Chondrocyte (in vitro differentiated cells): ENCODE measurements around the gene ANXA5. TPM values are rescaled to one million over a fixed set of nuclear protein-coding genes. Genes with fewer than 3 reads are reported as not detected.
A peak's percentile ranks its signal among the peaks of the same experiment; 100 is the strongest.
"Not testable (repeated sequence)": the region's sequence is repeated elsewhere in the genome, so short reads cannot be mapped to it uniquely, and the experiment has no call there.

Experiments
- DNase-seq: peaks from one replicate; pipeline ENCODE4 v3.0.0; 2021; ENCODE audit warnings: mixed read lengths, low spot score
- H3K27ac Mint-ChIP-seq: one replicate; pipeline ENCODE4 v1.8.0; 2021; ENCODE audit warnings: mild to moderate bottlenecking, moderate library complexity, mixed read lengths; ENCODE audit not compliant: unreplicated experiment
- H3K27me3 Mint-ChIP-seq: 2 replicates; pipeline ENCODE4 v1.8.0; 2021; ENCODE audit warnings: low read depth, mixed read lengths
- H3K36me3 Mint-ChIP-seq: 2 replicates; pipeline ENCODE4 v1.8.0; 2021; ENCODE audit warnings: low read depth, mixed read lengths
- H3K4me1 Mint-ChIP-seq: 2 replicates; pipeline ENCODE4 v1.8.0; 2021; ENCODE audit warnings: low read depth, mild to moderate bottlenecking, mixed read lengths
- H3K4me3 Mint-ChIP-seq: one replicate; pipeline ENCODE4 v1.8.0; 2021; ENCODE audit warnings: mild to moderate bottlenecking, moderate library complexity, mixed read lengths; ENCODE audit not compliant: unreplicated experiment
- H3K9me3 Mint-ChIP-seq: 2 replicates; pipeline ENCODE4 v1.8.0; 2021; ENCODE audit warnings: low read depth, mixed read lengths
- CTCF ChIP-seq: fragments of 200-600 bp; sonication (generic); IDR thresholded peaks from 2 replicates; pipeline ENCODE4 v1.5.0; 2021; ENCODE audit warnings: antibody characterized with exemption, mild to moderate bottlenecking, moderate library complexity
- total RNA-seq: library from RNA; stranded (reverse); gene quantifications from 3 replicates; pipeline ENCODE4 v1.2.1, GENCODE V29; 2021

ANXA5 gene
- total RNA-seq, 1 donor from 2014 or later = 585 TPM

DNA sequence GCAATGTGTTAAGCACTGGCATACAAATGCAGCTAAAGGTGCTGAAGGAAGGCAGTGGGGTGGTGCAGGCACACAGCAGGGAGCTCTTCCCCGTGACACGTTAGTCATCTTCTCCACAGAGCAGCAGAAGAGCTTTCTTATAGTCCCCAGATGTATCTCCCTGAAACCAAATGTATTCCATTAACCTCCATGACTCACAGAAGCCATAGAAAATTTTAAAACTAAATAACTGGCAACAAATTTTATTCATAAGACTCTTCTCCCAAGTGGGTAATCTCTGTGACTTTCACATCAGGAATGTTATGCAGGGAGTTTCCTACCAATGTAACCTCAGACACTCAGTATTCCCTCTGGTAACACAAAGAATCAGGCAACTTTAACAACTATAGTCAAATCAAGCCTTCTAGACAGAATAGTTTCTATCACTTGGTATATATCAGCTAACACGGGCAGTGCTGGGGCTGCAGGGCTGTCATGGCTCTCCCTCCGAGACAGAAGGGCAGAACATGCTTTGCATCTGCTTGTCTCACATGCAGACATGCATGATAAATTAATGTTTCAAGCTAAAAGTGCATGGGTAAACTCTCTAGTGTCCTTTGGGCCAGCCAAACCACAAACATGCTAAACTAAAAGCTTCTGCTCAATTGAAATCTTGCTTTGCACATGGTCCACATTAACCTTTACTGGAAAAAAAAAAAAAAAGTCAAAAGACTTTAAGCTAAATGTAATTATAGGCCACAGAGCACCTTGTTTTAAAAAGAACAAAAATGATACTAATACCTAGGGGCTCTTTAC, 28.2 kb downstream of the ANXA5 start:
- peaks cover 40% of the 10 kb centered on the region for H3K4me1 Mint-ChIP-seq
- H3K27ac Mint-ChIP-seq = peak overlapping the region; percentile 85
- H3K4me3 Mint-ChIP-seq = no peak overlapping the region
- no peaks in the 10 kb centered on the region for H3K27me3 Mint-ChIP-seq
- DNase-seq = no peak
- no peak for TF ChIP-seq CTCF
- H3K36me3 Mint-ChIP-seq = peaks cover 49% of the 10 kb centered on the region
- H3K9me3 Mint-ChIP-seq = no peaks in the 10 kb centered on the region

GRCh38 chr4:121666091-121666679, 30.6 kb downstream of the ANXA5 start:
- no peak overlapping the region for H3K4me3 Mint-ChIP-seq
- no peak for DNase-seq
- no peaks in the 10 kb centered on the region for H3K27me3 Mint-ChIP-seq
- H3K27ac Mint-ChIP-seq = no peak overlapping the region
- TF ChIP-seq CTCF = no peak
- peaks cover 36% of the 10 kb centered on the region for H3K36me3 Mint-ChIP-seq
- peaks cover 34% of the 10 kb centered on the region for H3K4me1 Mint-ChIP-seq
- H3K9me3 Mint-ChIP-seq = peaks cover 2% of the 10 kb centered on the region

GRCh38 chr4:121665371-121665770, 31.4 kb downstream of the ANXA5 start:
- TF ChIP-seq CTCF = no peak
- H3K4me3 Mint-ChIP-seq = no peak overlapping the region
- peaks cover 34% of the 10 kb centered on the region for H3K36me3 Mint-ChIP-seq
- peaks cover 2% of the 10 kb centered on the region for H3K9me3 Mint-ChIP-seq
- peaks cover 29% of the 10 kb centered on the region for H3K4me1 Mint-ChIP-seq
- H3K27ac Mint-ChIP-seq = peak overlapping the region; percentile 28
- DNase-seq = no peak
- no peaks in the 10 kb centered on the region for H3K27me3 Mint-ChIP-seq

DNA sequence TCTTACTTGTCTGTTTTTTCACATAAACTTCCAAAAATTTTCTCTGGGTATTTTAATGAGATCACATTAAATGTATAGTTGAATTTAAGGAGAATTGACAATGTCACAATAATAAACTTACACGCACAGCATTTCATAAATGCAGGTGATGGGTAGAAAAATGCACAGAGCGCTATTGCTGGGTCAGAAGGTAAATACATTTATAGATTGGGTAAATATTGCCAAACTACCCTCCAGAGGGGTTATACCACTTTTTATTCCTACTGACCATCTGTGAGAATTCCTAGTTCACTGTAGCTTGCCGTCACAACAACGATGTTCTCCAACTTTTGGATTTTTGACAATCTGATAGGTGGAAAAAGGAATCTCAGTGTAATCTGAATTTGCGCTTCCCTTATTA, 34.6 kb downstream of the ANXA5 start:
- Mint-ChIP-seq H3K9me3 (peaks cover 2% of the 10 kb centered on the region), H3K27ac (no peak overlapping the region)
- no peak for TF ChIP-seq CTCF

DNA sequence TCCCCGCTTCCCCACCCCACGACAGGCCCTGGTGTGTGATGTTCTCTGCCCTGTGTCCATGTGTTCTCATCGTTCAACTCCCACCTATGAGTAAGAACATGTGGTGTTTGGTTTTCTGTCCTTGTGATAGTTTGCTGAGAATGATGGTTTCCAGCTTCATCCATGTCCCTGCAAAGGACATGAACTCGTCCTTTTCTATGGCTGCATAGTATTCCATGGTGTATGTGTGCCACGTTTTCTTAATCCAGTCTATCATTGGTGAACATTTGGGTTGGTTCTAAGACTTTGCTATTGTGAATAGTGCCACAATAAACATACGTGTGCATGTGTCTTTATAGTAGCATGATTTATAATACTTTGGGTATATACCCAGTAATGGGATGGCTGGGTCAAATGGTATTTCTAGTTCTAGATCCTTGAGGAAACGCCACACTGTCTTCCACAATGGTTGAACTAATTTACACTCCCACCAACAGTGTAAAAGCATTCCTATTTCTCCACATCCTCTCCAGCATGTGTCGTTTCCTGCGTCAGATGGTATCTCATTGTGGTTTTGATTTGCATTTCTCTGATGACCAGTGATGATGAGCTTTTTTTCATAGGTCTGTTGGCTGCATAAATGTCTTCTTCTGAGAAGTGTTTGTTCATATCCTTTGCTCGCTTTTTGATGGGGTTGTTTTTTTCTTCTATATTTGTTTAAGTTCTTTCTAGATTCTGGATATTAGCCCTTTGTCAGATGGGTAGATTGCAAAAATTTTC, 36.4 kb downstream of the ANXA5 start:
- H3K4me3 Mint-ChIP-seq, DNase-seq, H3K36me3 Mint-ChIP-seq, H3K27ac Mint-ChIP-seq, H3K9me3 Mint-ChIP-seq, H3K27me3 Mint-ChIP-seq: not testable (repeated sequence)
- peaks cover 15% of the 10 kb centered on the region for H3K4me1 Mint-ChIP-seq

More for the DNA sequence above, 34.6 kb downstream of the ANXA5 start:
- DNase-seq = no peak
- Mint-ChIP-seq H3K4me3 (no peak overlapping the region), H3K27me3 (no peaks in the 10 kb centered on the region), H3K4me1 (peaks cover 1% of the 10 kb centered on the region), H3K36me3 (peaks cover 19% of the 10 kb centered on the region)
